ENCODE measurements around the gene ZNF280D. TPM values are rescaled to one million over a fixed set of nuclear protein-coding genes. Genes with fewer than 3 reads are reported as not detected.

Gene ZNF280D
- total and polyA plus RNA-seq, 4 donors, result 9.3 to 88.4 (median 28.2) TPM

- DNase-seq, result peak; percentile 55 to 89 (median 85)
- no peak overlapping the region for H3K4me3 ChIP-seq
- WGBS, 2 donors, result 63% methylated on average over 6 of the region's 6 CpGs
These were observed 39.7 kb upstream of the ZNF280D start for GRCh38 chr15:56772868-56773639.

GRCh38 chr15:56770173-56770572 is 36.9 kb upstream of the ZNF280D start:
- no peak overlapping the region for H3K4me3 ChIP-seq
- DNase-seq (no peak), ATAC-seq (ENCODE audit: insufficient read depth, low FRiP score) (no peak)
- H3K4me1 ChIP-seq (ENCODE audit: control insufficient read depth in 5 of 5, insufficient read depth in 5 of 5, low read length in 5 of 5), result peaks cover 0 to 13% (median 5%) of the 10 kb centered on the region in 5 donors
- H3K27me3 ChIP-seq (ENCODE audit: control insufficient read depth in 3 of 3, insufficient read depth in 3 of 3, low read length in 2 of 3), result no peaks in the 10 kb centered on the region
- WGBS, 2 donors, result 85 to 93% methylated on average over 5 of the region's 5 CpGs
- no peak overlapping the region for H3K27ac ChIP-seq (ENCODE audit: low read depth in 1 of 2, low read length in 1 of 2)
- TF ChIP-seq CTCF (IDR thresholded peaks at IDR 0.05; ENCODE audit: control extremely low read depth, extremely low read depth), result no peak
- no peaks in the 10 kb centered on the region for H3K36me3 ChIP-seq (ENCODE audit: control insufficient read depth in 4 of 4, insufficient read depth in 4 of 4, low read length in 4 of 4)
- no peak overlapping the region for H3K9ac ChIP-seq (ENCODE audit: insufficient read depth in 1 of 2, low read length in 2 of 2)
- no peaks in the 10 kb centered on the region for H3K9me3 ChIP-seq (ENCODE audit: control insufficient read depth in 4 of 4, insufficient read depth in 3 of 4, low read length in 3 of 4)

More at GRCh38 chr15:56772868-56773639, 39.7 kb upstream of the ZNF280D start:
- Histone ChIP-seq H3K4me1 (ENCODE audit: control insufficient read depth in 5 of 5, insufficient read depth in 5 of 5, low read length in 5 of 5) (peaks cover 0 to 16% (median 5%) of the 10 kb centered on the region in 5 donors), H3K9ac (ENCODE audit: insufficient read depth in 1 of 2, low read length in 2 of 2) (no peak overlapping the region), H3K9me3 (ENCODE audit: control insufficient read depth in 4 of 4, insufficient read depth in 3 of 4, low read length in 3 of 4) (no peaks in the 10 kb centered on the region), H3K27ac (ENCODE audit: low read depth in 1 of 2, low read length in 1 of 2) (no peak overlapping the region), H3K36me3 (ENCODE audit: control insufficient read depth in 4 of 4, insufficient read depth in 4 of 4, low read length in 4 of 4) (no peaks in the 10 kb centered on the region), H3K27me3 (ENCODE audit: control insufficient read depth in 3 of 3, insufficient read depth in 3 of 3, low read length in 2 of 3) (no peaks in the 10 kb centered on the region)
- peak; percentile 42 for ATAC-seq (ENCODE audit: insufficient read depth, low FRiP score)
- TF ChIP-seq CTCF (IDR thresholded peaks at IDR 0.05; ENCODE audit: control extremely low read depth, extremely low read depth), result no peak

- H3K9me3 ChIP-seq (ENCODE audit: control insufficient read depth in 4 of 4, insufficient read depth in 3 of 4, low read length in 3 of 4), result no peaks in the 10 kb centered on the region
- no peak for DNase-seq
- no peak overlapping the region for H3K4me3 ChIP-seq
- TF ChIP-seq CTCF (IDR thresholded peaks at IDR 0.05; ENCODE audit: control extremely low read depth, extremely low read depth), result no peak
- H3K4me1 ChIP-seq (ENCODE audit: control insufficient read depth in 5 of 5, insufficient read depth in 5 of 5, low read length in 5 of 5), result peaks cover 0 to 12% (median 4%) of the 10 kb centered on the region in 5 donors
- H3K36me3 ChIP-seq (ENCODE audit: control insufficient read depth in 4 of 4, insufficient read depth in 4 of 4, low read length in 4 of 4), result no peaks in the 10 kb centered on the region
- H3K27me3 ChIP-seq (ENCODE audit: control insufficient read depth in 3 of 3, insufficient read depth in 3 of 3, low read length in 2 of 3), result no peaks in the 10 kb centered on the region
- 85 to 100% methylated on average over 1 of the region's 1 CpG for WGBS, 2 donors
- no peak overlapping the region for H3K9ac ChIP-seq (ENCODE audit: insufficient read depth in 1 of 2, low read length in 2 of 2)
- H3K27ac ChIP-seq (ENCODE audit: low read depth in 1 of 2, low read length in 1 of 2), result no peak overlapping the region
- no peak for ATAC-seq (ENCODE audit: insufficient read depth, low FRiP score)
These were observed 34.0 kb upstream of the ZNF280D start for GRCh38 chr15:56767315-56767714.
